Spleen (tissue), 7 donors: ENCODE measurements around the gene WWC1.

Experiments used
- CTCF ChIP-seq, 11 experiments: fragments of 200-600 bp in 7 of 11; fragments of 450-650 bp in 4 of 11; sonication (generic) in 4 of 11; IDR thresholded peaks in 8 of 11; conservative IDR thresholded peaks in 3 of 11; 1 replicate in 7 of 11; 2 replicates in 4 of 11; pipeline versions ENCODE4 v1.4.0 to v1.8.0; 2016 to 2021; ENCODE audit warnings: antibody characterized with exemption in 11 of 11, inconsistent platforms in 4 of 11, mild to moderate bottlenecking in 1 of 11
- POLR2A ChIP-seq, 3 donors: fragments of 450-650 bp; IDR thresholded peaks; one replicate each; pipeline ENCODE4 v1.5.1; 2017; ENCODE audit warnings: antibody characterized with exemption in 3 of 3, mild to moderate bottlenecking in 1 of 3
- POLR2AphosphoS5 ChIP-seq, 3 donors: sonication (generic); formaldehyde crosslinking; IDR thresholded peaks; one replicate each; pipeline ENCODE4 v1.5.1; 2017; ENCODE audit warnings: antibody characterized with exemption in 3 of 3
- donor health status: DM: no; HTN: no; CAD: no; lungs with moderate emphysema.
- donor health status: DM: no; HTN: no; CAD: no.
- donor health status: DM: no; HTN: no; CAD: no.

DNA sequence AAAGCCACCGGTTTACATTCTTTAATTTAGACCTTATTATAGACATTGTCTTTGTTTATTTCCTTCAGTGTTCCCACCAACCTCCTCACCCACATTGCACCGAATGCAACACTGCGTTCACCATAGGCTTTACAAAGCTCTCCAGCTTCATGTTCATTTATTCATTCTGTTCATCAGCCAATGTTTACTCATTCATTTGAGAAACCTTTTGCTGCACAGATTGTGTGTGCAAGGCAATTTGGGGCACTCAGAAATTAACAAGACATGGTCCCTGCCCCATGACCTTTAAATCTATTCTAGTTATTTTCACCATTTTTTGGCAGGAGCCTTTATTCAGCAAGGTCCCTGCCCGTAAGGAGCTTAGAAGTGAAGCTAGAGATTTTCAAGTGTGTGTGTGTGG, 124.0 kb downstream of the WWC1 start:
- no peak for TF ChIP-seq CTCF (IDR thresholded peaks at IDR 0.05 in 8 of 11, conservative IDR thresholded peaks at IDR 0.05 in 3 of 11)
- TF ChIP-seq POLR2A (IDR thresholded peaks at IDR 0.05), result no peak
- no peak for TF ChIP-seq POLR2AphosphoS5 (IDR thresholded peaks at IDR 0.05)
